ENCODE measurements around the gene RHOG. TPM values are rescaled to one million over a fixed set of nuclear protein-coding genes. Genes with fewer than 3 reads are reported as not detected.

The RHOG gene
- total and polyA plus RNA-seq, 9 of the 15 experiments (the other 6 are each of a cell fraction or from before 2014, with no cell fraction given): 22.6 to 162 (median 80.3) TPM

DNA sequence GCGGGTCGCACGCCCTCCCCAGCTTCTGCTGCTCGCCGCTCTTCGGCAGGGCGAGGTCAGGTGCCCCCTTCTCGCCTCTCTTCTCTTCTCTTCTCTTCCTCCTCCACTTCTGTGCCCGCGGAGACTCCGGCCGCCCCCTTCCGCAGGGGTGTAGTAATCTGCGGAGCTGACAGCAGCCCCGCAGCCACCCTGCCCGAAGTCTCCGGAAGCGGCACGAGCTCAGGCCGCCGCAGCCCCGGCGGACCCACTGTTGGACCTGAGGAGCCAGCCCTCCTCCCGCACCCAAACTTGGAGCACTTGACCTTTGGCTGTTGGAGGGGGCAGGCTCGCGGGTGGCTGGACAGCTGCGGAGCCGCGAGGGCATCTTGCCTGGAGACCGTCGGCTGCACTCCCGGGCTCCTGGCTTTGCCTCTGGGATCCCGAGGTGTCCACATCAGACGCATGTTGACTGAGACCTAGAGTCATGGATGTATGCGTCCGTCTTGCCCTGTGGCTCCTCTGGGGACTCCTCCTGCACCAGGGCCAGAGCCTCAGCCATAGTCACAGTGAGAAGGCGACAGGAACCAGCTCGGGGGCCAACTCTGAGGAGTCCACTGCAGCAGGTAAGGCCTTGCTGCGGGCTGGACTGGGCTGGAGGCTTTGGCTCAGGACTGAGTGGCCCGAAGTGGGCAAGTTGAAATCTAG, 15.2 kb upstream of the RHOG start (continued):
- TF ChIP-seq, protein P1, sequence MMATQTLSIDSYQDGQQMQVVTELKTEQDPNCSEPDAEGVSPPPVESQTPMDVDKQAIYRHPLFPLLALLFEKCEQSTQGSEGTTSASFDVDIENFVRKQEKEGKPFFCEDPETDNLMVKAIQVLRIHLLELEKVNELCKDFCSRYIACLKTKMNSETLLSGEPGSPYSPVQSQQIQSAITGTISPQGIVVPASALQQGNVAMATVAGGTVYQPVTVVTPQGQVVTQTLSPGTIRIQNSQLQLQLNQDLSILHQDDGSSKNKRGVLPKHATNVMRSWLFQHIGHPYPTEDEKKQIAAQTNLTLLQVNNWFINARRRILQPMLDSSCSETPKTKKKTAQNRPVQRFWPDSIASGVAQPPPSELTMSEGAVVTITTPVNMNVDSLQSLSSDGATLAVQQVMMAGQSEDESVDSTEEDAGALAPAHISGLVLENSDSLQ (IDR thresholded peaks at IDR 0.05): 0 out of 2 replicates have a peak, but pooled peaks have one; percentile 4
- TF ChIP-seq ZNF764 (CRISPR knock-in tag; IDR thresholded peaks at IDR 0.05; ENCODE audit: low read depth) (no peak), EP400 (IDR thresholded peaks at IDR 0.05) (0 out of 2 replicates have a peak, but pooled peaks have one; percentile 20), HMGN3 (IDR thresholded peaks at IDR 0.05; ENCODE audit: borderline replicate concordance, extremely low read depth, insufficient read length, low read depth, low read length) (no peak), TCF7L2 (IDR thresholded peaks at IDR 0.05; ENCODE audit: low read depth, low read length) (no peak), ZNF77 (CRISPR knock-in tag; IDR thresholded peaks at IDR 0.05) (no peak), MTA3 (IDR thresholded peaks at IDR 0.05; ENCODE audit: borderline replicate concordance) (0 out of 2 replicates have a peak, but pooled peaks have one; percentile 15), ZNF212 (CRISPR knock-in tag; IDR thresholded peaks at IDR 0.05) (no peak), NR3C1 (CRISPR knock-in tag; IDR thresholded peaks at IDR 0.05) (no peak), GABPB2 (CRISPR knock-in tag; conservative IDR thresholded peaks at IDR 0.05) (no peak), TGIF2 (CRISPR knock-in tag; IDR thresholded peaks at IDR 0.05) (no peak), KAT2B (IDR thresholded peaks at IDR 0.05; ENCODE audit: low read depth, low read length) (no peak), KLF13 (tag; IDR thresholded peaks at IDR 0.05; ENCODE audit: borderline replicate concordance, low read depth) (0 out of 2 replicates have a peak, but pooled peaks have one; percentile 10), PTBP1 (IDR thresholded peaks at IDR 0.05; ENCODE audit: low read depth, low read length) (no peak), KDM5B (IDR thresholded peaks at IDR 0.05; ENCODE audit: insufficient replicate concordance, low read depth, low read length) (peak; percentile 43), CBFB (CRISPR knock-in tag; IDR thresholded peaks at IDR 0.05) (no peak), DIDO1 (tag; IDR thresholded peaks at IDR 0.05; ENCODE audit: low read depth) (no peak)
- TF ChIP-seq, protein P2, sequence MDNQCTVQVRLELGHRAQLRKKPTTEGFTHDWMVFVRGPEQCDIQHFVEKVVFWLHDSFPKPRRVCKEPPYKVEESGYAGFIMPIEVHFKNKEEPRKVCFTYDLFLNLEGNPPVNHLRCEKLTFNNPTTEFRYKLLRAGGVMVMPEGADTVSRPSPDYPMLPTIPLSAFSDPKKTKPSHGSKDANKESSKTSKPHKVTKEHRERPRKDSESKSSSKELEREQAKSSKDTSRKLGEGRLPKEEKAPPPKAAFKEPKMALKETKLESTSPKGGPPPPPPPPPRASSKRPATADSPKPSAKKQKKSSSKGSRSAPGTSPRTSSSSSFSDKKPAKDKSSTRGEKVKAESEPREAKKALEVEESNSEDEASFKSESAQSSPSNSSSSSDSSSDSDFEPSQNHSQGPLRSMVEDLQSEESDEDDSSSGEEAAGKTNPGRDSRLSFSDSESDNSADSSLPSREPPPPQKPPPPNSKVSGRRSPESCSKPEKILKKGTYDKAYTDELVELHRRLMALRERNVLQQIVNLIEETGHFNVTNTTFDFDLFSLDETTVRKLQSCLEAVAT (IDR thresholded peaks at IDR 0.05): peak in 1 of 2 experiments; percentile 20; a peak in 1 of 4 replicates
- TF ChIP-seq, protein P3, sequence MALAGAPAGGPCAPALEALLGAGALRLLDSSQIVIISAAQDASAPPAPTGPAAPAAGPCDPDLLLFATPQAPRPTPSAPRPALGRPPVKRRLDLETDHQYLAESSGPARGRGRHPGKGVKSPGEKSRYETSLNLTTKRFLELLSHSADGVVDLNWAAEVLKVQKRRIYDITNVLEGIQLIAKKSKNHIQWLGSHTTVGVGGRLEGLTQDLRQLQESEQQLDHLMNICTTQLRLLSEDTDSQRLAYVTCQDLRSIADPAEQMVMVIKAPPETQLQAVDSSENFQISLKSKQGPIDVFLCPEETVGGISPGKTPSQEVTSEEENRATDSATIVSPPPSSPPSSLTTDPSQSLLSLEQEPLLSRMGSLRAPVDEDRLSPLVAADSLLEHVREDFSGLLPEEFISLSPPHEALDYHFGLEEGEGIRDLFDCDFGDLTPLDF (CRISPR knock-in tag; IDR thresholded peaks at IDR 0.05): peak; percentile 40; the same call in 1 of the 2 replicates
- TF ChIP-seq, protein P4, sequence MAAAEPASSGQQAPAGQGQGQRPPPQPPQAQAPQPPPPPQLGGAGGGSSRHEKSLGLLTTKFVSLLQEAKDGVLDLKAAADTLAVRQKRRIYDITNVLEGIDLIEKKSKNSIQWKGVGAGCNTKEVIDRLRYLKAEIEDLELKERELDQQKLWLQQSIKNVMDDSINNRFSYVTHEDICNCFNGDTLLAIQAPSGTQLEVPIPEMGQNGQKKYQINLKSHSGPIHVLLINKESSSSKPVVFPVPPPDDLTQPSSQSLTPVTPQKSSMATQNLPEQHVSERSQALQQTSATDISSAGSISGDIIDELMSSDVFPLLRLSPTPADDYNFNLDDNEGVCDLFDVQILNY (CRISPR knock-in tag; IDR thresholded peaks at IDR 0.05): peak; percentile 60; the same call in 1 of the 2 replicates
- TF ChIP-seq, protein P5, sequence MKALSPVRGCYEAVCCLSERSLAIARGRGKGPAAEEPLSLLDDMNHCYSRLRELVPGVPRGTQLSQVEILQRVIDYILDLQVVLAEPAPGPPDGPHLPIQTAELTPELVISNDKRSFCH (CRISPR knock-in tag; IDR thresholded peaks at IDR 0.05): no peak
- TF ChIP-seq, protein P5 (tag; IDR thresholded peaks at IDR 0.05): 0 out of 2 replicates have a peak, but pooled peaks have one; percentile 2

Data from K562 (cell line).